NB4 (cell line): ENCODE data around the gene SMIM38.

Experiments
- MYC ChIP-seq: IDR thresholded peaks from 2 replicates; pipeline ENCODE4 v1.6.1; 2011; ENCODE audit warnings: low read depth, low read length
- POLR2A ChIP-seq: IDR thresholded peaks from 2 replicates; pipeline ENCODE4 v1.6.1; 2011; ENCODE audit warnings: mild to moderate bottlenecking; ENCODE audit not compliant: insufficient read length; ENCODE audit errors: extremely low read depth
- TF ChIP-seq, protein P1 (sequence below): IDR thresholded peaks from one replicate; pipeline ENCODE4 v1.5.1; 2012; ENCODE audit warnings: low read depth, low read length
- TF ChIP-seq, protein P2 (sequence below): IDR thresholded peaks from 2 replicates; pipeline ENCODE4 v1.6.1; 2011; ENCODE audit warnings: low read depth, low read length

DNA sequence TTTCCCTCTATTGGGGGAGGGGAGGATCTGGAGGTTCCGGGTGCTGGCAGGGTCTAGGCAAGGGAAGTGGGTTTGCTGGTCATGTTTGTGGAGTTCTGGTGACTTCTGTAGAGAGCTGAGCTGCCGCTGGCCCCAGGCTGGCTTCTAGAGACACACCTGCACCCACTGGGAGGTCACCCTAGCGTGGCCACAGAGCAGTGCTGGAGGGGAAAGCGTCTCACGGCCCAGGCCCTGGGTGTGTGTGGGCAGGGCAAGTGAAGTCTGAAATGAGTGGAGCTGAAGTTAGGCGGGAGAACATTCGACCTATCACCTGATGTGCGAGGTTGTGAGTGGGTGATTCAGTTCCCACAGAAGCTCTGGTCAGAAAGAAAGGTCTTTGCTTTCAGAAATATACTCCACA, 27.9 kb downstream of the SMIM38 start:
- TF ChIP-seq, protein P1, sequence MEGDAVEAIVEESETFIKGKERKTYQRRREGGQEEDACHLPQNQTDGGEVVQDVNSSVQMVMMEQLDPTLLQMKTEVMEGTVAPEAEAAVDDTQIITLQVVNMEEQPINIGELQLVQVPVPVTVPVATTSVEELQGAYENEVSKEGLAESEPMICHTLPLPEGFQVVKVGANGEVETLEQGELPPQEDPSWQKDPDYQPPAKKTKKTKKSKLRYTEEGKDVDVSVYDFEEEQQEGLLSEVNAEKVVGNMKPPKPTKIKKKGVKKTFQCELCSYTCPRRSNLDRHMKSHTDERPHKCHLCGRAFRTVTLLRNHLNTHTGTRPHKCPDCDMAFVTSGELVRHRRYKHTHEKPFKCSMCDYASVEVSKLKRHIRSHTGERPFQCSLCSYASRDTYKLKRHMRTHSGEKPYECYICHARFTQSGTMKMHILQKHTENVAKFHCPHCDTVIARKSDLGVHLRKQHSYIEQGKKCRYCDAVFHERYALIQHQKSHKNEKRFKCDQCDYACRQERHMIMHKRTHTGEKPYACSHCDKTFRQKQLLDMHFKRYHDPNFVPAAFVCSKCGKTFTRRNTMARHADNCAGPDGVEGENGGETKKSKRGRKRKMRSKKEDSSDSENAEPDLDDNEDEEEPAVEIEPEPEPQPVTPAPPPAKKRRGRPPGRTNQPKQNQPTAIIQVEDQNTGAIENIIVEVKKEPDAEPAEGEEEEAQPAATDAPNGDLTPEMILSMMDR = no peak
- no peak for TF ChIP-seq POLR2A
- TF ChIP-seq, protein P2, sequence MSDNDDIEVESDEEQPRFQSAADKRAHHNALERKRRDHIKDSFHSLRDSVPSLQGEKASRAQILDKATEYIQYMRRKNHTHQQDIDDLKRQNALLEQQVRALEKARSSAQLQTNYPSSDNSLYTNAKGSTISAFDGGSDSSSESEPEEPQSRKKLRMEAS = no peak
- TF ChIP-seq MYC = no peak
